MG63 (cell line): ENCODE measurements around the gene RNASE4. TPM values are rescaled to one million over a fixed set of nuclear protein-coding genes. Genes with fewer than 3 reads are reported as not detected.
"Not testable (repeated sequence)": the region's sequence is repeated elsewhere in the genome, so short reads cannot be mapped to it uniquely, and the experiment has no call there.

Experiments used
- DNase-seq: peaks from one replicate; pipeline ENCODE4 v3.0.0-alpha.2; 2020
- H3K27me3 ChIP-seq: fragments of 250-450 bp; sonication (Bioruptor Pico); 2 replicates; pipeline ENCODE4 v1.5.1; 2020; ENCODE audit warnings: mild to moderate bottlenecking, moderate library complexity
- H3K36me3 ChIP-seq: fragments of 250-450 bp; sonication (Bioruptor Pico); 2 replicates; pipeline ENCODE4 v1.5.1; 2020; ENCODE audit warnings: mild to moderate bottlenecking, moderate library complexity
- H3K4me3 ChIP-seq: fragments of 250-450 bp; sonication (Bioruptor Pico); 2 replicates; pipeline ENCODE4 v1.5.1; 2020; ENCODE audit warnings: mild to moderate bottlenecking, moderate library complexity
- H3K9me3 ChIP-seq: fragments of 250-450 bp; sonication (Bioruptor Pico); 2 replicates; pipeline ENCODE4 v1.5.1; 2020; ENCODE audit warnings: mild to moderate bottlenecking, moderate library complexity
- total RNA-seq: library from RNA; depleted of rRNA; stranded (reverse); fragments of >200 nt; shearing (Covaris generic); gene quantifications from 2 replicates; pipeline ENCODE4 v1.2.3, GENCODE V29; 2014; ENCODE audit warnings: low replicate concordance

Gene RNASE4
- total RNA-seq, 1 experiment from 2014 or later, result 6.1 TPM

- DNase-seq, result no peak
- Histone ChIP-seq H3K9me3 (no peaks in the 10 kb centered on the region), H3K27me3 (no peaks in the 10 kb centered on the region), H3K36me3 (no peaks in the 10 kb centered on the region), H3K4me3 (no peak overlapping the region)
These were observed 3.2 kb downstream of the RNASE4 start for GRCh38 chr14:20687362-20688166.

GRCh38 chr14:20688167-20688839 lies 3.9 kb downstream of the RNASE4 start, which contains the start of gene ANG:
TSS of gene ANG (plus strand) at chr14:20688764. CDS start at chr14:20693565, 4,801 bp downstream.
- no peak for DNase-seq
- no peak within 1 kb of the TSS for H3K4me3 ChIP-seq
- H3K27me3 ChIP-seq, result no peaks in the 10 kb centered on the region
- no peaks in the 10 kb centered on the region for H3K36me3 ChIP-seq
- H3K9me3 ChIP-seq, result no peaks in the 10 kb centered on the region

GRCh38 chr14:20690848-20691640 lies 6.7 kb downstream of the RNASE4 start:
- Histone ChIP-seq H3K9me3 (no peaks in the 10 kb centered on the region), H3K27me3 (no peaks in the 10 kb centered on the region), H3K4me3 (no peak overlapping the region), H3K36me3 (no peaks in the 10 kb centered on the region)
- DNase-seq, result peak; percentile 5

GRCh38 chr14:20692116-20692751 lies 7.9 kb downstream of the RNASE4 start:
- Histone ChIP-seq H3K4me3 (no peak overlapping the region), H3K27me3 (no peaks in the 10 kb centered on the region), H3K9me3 (no peaks in the 10 kb centered on the region), H3K36me3 (no peaks in the 10 kb centered on the region)
- no peak for DNase-seq

- no peaks in the 10 kb centered on the region for H3K9me3 ChIP-seq
- no peaks in the 10 kb centered on the region for H3K27me3 ChIP-seq
These were observed 12.4 kb downstream of the RNASE4 start for GRCh38 chr14:20696764-20697163.

GRCh38 chr14:20697273-20698017 lies 13.1 kb downstream of the RNASE4 start:
- no peaks in the 10 kb centered on the region for H3K9me3 ChIP-seq
- DNase-seq, result peak; percentile 39

More at GRCh38 chr14:20696764-20697163, 12.4 kb downstream of the RNASE4 start:
- H3K36me3 ChIP-seq, result no peaks in the 10 kb centered on the region
- no peak for DNase-seq
- no peak overlapping the region for H3K4me3 ChIP-seq

GRCh38 chr14:20698018-20698329 lies 13.6 kb downstream of the RNASE4 start:
- Histone ChIP-seq H3K4me3 (no peak overlapping the region), H3K27me3 (no peaks in the 10 kb centered on the region), H3K36me3 (no peaks in the 10 kb centered on the region), H3K9me3 (no peaks in the 10 kb centered on the region)
- DNase-seq, result no peak

More at GRCh38 chr14:20697273-20698017, 13.1 kb downstream of the RNASE4 start:
- no peaks in the 10 kb centered on the region for H3K27me3 ChIP-seq
- no peaks in the 10 kb centered on the region for H3K36me3 ChIP-seq
- H3K4me3 ChIP-seq, result no peak overlapping the region

- no peaks in the 10 kb centered on the region for H3K36me3 ChIP-seq
- H3K27me3 ChIP-seq, result no peaks in the 10 kb centered on the region
- H3K9me3 ChIP-seq, result no peaks in the 10 kb centered on the region
- no peak overlapping the region for H3K4me3 ChIP-seq
- no peak for DNase-seq
These were observed 14.6 kb downstream of the RNASE4 start for GRCh38 chr14:20698934-20699333.

GRCh38 chr14:20699931-20700330 lies 15.6 kb downstream of the RNASE4 start:
- no peak overlapping the region for H3K4me3 ChIP-seq
- no peaks in the 10 kb centered on the region for H3K27me3 ChIP-seq
- H3K36me3 ChIP-seq, result no peaks in the 10 kb centered on the region
- no peak for DNase-seq
- H3K9me3 ChIP-seq, result no peaks in the 10 kb centered on the region

GRCh38 chr14:20700965-20701364 lies 16.6 kb downstream of the RNASE4 start:
- not testable (repeated sequence) for H3K27me3 ChIP-seq, H3K9me3 ChIP-seq, H3K4me3 ChIP-seq, DNase-seq, H3K36me3 ChIP-seq

- Histone ChIP-seq H3K27me3 (no peaks in the 10 kb centered on the region), H3K36me3 (no peaks in the 10 kb centered on the region), H3K9me3 (no peaks in the 10 kb centered on the region), H3K4me3 (no peak overlapping the region)
- DNase-seq, result no peak
These were observed 22.4 kb downstream of the RNASE4 start for GRCh38 chr14:20706657-20707355.

- Histone ChIP-seq H3K36me3 (no peaks in the 10 kb centered on the region), H3K9me3 (no peaks in the 10 kb centered on the region), H3K27me3 (no peaks in the 10 kb centered on the region), H3K4me3 (no peak overlapping the region)
- DNase-seq, result no peak
These were observed 23.3 kb downstream of the RNASE4 start for GRCh38 chr14:20707622-20708021.

- Histone ChIP-seq H3K9me3 (no peaks in the 10 kb centered on the region), H3K36me3 (no peaks in the 10 kb centered on the region), H3K27me3 (no peaks in the 10 kb centered on the region), H3K4me3 (no peak overlapping the region)
- DNase-seq, result no peak
These were observed 26.9 kb downstream of the RNASE4 start for GRCh38 chr14:20711261-20711660.

- no peaks in the 10 kb centered on the region for H3K27me3 ChIP-seq
- no peaks in the 10 kb centered on the region for H3K36me3 ChIP-seq
- no peaks in the 10 kb centered on the region for H3K9me3 ChIP-seq
- no peak for DNase-seq
- H3K4me3 ChIP-seq, result no peak overlapping the region
These were observed 27.3 kb downstream of the RNASE4 start for GRCh38 chr14:20711685-20712084.

- no peaks in the 10 kb centered on the region for H3K9me3 ChIP-seq
- no peaks in the 10 kb centered on the region for H3K36me3 ChIP-seq
- no peaks in the 10 kb centered on the region for H3K27me3 ChIP-seq
- no peak for DNase-seq
- no peak overlapping the region for H3K4me3 ChIP-seq
These were observed 28.5 kb downstream of the RNASE4 start for GRCh38 chr14:20712904-20713303.
